GM21528 (cell line): ENCODE data around the gene VTCN1.
"Not testable (repeated sequence)": the region's sequence is repeated elsewhere in the genome, so short reads cannot be mapped to it uniquely, and the experiment has no call there.

ENCODE experiments used
- ATAC-seq: cut with Tn5 transposase; IDR thresholded peaks from one replicate; pipeline ENCODE4 v1.9.1; 2021; ENCODE audit warnings: mild to moderate bottlenecking, moderate library complexity; ENCODE audit not compliant: unreplicated experiment, low FRiP score

VTCN1 gene

DNA sequence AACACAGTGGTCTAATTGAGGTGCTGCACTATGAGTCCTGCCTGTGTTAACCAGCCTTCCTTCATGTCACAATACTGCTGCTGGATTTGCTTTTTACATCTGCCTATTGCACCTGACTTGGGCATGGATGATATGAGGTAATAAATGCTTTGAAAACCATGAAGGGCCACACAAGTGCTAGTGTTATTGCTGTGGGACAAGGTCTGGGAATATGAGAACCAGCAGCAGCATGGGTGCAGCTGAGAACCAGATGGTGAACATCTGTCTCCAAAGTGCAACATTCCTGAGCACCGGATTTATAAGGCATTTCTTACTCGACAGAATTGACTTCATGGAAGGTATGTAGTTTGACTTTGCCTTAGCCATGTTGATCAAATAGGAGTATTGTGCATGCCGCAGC lies 105.7 kb downstream of the VTCN1 start:
- ATAC-seq, result no peak

- ATAC-seq, result not testable (repeated sequence)
Measured at GRCh38 chr1:117101858-117102257, 108.9 kb downstream of the VTCN1 start.

DNA sequence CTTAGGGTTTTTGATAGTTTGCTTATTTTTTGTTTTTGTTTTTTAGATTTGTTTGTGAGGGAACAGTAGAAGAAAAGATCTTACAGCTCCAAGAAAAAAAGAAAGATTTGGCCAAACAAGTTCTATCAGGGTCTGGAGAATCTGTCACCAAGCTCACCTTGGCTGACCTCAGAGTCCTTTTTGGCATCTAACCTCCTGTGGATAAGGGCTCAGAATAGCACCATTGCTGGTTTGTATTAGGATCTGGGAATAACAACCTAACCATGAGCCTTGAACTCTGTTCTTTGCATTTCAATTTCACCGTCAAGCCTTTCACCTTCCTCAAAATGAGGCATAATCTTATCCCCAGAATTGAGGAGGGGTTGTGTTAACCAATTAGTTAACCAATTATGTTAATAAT lies 109.4 kb downstream of the VTCN1 start:
- no peak for ATAC-seq

- ATAC-seq, result no peak
Measured at GRCh38 chr1:117098287-117098890, 112.3 kb downstream of the VTCN1 start.

DNA sequence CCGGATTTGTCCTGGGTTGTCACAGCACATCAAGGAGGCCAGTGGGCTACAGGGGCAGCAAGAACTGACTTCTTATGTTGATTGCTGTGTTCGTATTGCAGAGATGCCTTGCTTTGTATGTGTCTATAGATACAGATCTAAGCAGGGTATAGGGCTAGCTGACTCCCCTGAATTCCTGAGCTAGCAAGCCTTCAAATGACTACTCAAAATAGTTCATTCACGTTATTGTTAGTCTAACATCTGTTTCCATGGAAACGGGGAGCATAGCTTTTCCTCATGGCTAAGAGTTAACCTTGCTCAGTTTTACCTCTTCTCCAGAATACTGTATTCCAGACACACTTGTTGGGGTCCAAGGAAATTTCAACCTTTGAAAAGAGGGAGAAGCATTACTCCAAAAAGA lies 113.3 kb downstream of the VTCN1 start:
- ATAC-seq, result no peak

DNA sequence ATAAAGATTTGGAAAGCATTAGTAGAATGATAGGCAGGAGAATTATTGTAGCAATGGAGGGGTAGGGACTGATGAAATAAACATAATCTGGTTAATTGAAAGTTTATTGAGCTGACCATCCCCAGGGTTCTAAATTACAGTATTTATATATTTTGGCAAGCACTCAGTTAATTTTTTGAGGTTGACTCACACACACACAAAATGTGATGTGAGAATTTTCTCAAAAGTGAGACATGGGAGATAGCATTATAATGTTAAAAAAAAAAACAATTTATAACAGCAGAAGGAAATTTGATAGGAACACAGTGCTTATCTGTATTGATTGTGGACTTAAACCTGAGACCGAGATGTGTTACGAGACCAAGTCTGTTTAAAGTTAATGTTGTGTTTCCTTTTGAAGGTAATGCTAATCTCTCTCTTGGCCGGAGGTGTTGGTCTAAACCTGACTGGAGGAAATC lies 113.7 kb downstream of the VTCN1 start:
- ATAC-seq, result no peak

DNA sequence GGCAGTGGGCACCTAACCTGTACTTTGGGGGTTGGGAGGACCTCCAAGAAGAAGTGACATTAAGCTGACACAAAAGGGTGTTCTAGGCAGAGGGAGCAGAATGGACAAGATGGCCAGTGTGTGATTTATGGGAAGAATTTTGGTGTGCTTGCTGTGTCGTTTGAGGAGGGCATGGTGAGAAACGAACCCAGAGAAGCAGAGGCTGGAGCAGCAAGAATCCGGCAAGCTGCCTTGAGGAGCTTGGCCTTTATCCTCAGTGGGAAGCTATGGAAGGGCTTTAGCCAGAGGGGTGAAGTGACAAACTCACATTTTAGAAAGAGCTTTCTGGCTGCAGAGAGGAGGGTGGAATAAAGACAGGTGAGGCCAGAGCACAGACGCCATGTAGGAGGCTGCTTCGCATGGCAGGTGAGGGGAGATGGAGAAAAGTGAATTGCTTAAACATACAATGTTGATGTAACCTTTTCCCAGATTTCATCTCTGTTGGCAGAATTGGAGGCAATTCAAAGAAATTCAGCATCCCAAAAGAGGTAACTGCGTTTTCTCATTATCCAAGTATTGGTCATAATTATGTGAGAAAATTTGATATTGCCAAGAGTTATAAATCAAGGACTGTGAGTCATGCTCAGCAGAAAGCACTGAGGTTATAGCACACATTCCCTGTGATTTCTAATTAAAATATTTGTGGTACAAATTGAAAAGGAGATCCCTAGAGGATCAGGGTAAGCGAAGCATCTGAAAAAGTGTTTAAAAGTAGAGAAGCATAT lies 115.7 kb downstream of the VTCN1 start:
- no peak for ATAC-seq

DNA sequence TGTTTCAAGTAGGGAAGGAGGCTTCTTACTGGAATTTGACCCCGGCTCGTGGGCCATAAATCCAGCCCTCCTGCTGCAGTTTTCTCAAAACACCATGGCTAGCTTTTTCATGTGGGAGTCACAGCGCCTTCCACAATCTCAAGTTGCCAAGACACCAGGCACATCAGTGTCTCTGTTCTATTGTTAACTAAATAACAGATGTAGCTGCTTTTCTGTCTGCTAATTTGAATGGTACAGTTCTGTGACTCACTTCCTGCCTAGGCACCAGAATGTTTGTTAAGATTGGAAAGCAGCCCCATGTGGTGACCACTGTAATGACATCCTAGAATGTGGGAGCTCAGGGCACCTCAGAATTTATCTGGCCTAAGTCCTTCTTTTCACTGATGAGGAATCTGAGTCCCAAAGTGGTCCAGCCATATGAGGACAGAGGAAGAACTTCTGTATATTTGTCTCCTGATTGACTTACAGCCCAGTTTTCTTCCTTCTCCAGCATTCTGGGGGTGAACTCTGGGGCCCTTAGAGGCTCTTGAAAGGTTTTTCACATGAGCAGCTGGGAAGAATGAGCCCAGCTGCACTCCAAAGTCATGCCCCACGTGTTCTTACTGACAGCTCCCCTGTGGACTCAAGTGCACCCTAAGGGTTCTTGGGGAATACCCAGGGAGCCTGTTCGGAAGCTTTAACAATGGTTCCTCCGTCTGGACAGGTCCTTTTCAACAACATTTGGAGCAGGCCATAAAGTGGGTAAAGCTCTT lies 116.7 kb downstream of the VTCN1 start:
- no peak for ATAC-seq
